ENCODE measurements around the gene HOXD4.

HOXD4 gene

DNA sequence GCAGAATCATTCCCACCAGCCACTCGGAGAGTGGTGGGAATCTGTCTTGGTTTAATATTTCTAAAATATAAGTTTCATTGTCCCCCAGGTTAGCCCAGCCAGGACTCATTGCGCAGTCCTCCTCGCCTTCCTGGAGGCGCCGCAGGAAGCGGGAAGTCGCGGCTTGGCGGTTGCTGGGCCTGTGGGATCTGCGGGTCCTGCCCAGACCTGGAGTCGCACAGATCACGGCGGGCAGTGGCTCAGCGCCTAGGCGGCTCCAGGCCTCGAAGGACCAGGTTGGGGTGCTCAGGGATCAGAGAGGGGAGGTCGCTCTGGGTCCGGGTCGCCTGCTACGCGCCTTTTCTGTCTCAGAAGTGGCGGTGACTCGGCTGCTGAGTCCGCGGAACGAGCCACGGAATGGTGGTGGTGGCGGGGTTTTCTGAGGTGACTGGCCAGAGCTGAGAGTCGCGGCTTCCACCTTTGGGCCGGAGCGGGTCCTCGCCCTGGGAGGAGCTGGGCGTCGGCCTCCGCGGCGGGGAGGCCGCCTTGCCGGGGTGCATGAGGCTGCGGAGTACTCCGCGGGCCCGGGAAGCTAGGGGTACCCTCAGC is 8.4 kb downstream of the HOXD4 start:
- DNase-seq = no peak

DNA sequence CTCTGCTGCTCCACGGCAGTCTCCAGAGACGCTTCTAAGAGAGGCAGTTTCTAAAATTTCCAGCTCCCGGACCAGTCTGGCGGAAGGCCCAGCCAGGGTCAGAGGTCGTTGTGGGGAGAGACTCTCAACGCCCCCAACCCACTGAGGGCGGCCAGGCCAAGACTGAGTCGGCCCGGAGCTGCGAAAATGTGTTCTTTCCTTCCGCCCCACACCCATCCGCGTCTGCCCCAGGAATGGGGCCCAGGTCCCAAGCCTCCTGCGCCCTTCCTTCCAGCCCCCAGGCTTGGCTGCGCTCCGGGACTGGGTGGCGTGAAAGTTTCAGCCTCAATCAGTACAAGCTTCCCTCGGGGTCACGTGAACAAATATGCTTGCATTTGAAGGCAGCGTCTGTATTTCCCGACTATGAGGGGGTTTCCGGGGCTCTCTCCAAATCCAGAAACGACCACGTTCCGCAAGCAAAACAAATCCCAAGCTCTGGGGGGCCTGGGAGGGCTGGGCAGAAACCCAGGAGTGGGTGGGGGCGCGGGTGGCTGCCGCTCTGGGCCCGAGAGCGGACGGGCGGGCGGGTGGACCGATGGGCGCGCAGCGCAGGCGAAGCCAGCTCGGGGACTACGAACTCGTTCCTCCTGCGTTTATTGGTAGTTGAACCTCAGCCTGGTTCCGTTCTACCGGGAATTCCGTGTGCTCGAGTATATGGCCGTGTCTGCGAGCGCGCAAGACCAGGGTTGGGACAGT is 9.1 kb downstream of the HOXD4 start:
- no peak for DNase-seq

DNA sequence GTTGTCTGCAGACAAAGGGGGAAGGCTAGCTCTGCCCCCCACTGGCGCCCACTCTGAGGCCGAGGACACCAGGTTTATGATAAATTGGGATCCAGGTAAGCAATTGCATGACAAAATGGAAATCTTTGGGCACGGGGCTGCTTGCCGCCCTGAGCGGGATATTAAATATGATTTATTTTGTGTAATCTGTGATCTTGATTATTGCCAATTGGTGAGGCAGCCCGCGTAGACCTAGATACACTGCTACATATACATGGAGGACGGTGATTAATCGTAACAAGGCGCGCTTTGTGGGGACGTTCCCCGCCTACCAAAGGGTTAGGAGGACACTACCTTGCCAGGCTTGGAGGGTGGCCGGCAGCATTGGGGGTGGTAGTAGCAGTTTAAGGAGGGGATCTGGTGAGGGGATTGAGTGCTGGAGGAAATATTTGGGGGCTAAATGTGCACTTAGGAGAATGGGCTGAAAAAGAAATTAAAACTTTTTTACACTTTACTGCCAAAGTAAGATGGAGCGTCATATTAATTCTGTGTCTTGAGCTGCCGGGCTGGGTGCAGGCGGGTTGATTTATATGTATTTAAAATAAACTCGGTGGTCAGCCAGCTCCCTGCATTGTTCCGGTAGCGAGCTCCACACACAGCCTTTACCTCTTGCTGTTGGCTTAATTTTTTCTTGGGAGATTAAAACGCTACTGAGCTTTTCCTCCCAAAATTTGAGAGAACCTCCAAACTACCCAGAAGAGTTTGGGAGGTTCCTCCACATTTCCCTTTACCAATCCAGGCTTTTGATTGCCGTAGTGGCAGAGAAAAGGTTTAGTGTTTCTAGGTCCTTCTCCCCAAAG is 9.9 kb downstream of the HOXD4 start:
- no peak for DNase-seq

DNA sequence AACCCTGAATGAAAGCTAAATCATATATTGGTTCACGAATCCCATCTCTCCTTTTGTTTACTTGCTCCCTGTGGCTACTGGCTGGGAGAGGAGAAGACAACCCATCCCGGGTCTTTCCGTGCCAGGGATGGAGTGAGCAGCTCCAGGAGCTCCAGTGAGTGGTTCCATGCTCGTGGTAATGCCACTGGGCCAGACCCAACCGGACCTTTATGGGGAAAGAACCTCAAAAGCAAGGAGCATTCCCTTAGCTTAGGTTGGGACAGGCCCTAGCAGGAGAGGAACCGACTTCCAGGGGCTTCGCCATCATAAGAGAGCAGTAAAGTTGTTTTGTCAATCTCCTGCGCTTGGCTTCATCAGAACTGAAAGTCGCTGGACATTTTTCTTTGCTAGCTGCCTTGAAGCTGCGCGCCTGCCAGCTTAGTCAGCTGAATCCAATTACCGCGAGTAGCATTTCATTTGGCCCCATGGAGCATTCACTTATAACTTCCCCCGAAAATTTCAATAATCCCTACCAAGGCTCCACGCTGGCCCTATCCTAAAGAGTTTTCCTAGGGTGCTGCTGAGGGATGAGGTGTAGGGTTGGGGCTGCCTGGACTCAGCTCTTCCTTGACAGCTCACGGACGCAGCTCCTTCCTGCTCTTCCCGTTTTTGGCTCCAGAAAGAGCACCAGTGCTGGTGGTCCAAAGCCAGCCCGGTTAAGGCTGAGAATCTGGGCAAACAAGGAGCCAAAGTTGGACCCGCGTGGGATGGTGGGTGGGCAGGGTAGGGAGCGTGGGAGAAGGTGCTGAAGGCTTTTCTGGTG is 10.7 kb downstream of the HOXD4 start:
- DNase-seq = no peak

DNA sequence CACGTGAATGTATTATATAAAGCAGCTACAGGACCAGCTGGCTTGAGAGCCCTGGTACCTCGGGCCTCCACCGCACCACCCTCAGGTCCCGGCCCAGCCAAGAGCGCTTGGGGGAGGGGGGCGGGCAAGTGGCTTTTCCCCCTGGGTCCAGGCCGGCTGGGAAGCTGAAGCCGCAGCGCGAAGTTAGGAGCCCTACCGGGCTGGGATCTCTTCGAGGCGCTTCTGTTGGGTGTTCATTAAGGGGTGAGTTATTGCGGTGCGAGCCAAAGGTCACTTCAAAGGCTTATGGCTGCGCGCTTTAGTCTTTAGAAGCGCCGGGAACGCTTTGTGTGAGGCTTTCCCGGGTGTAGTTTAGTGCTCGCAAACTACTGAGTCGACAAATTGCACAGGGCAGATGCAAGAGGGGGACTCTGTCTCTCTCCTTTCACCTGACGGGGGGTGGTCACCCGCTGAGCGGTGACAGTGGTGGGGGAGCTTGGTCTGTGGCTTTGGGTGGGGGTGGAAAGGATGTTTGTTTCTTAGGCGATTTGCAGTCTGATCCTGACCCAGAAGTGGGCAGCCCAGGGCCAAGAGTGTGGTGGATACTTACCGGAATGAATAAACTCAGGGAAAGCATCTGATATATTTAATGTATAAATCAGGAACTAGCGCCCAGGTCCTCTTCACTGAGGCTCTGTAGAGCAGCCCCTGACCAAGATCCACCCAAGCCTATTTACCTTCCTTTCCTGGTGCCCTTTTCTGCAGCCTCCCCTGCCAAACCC is 11.7 kb downstream of the HOXD4 start:
- DNase-seq = no peak

DNA sequence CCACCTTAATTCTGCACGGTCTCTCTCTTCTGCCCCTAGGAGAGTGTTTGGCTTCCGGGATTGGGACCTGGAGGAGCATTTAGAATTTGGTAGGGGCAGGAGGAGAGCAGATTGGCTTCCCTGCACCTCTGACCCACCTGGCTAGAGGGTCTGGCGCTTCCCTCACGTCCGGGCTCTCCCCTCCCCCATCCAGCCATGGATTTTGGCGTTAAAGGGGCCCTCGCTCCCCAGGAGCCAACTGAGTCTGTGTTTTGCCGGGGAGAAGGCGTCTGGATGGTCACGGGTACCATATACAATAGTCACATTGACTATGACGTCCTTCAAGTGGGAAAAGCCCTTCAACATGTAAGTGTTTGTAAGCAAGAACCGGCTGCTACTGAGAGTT is 12.3 kb downstream of the HOXD4 start:
- no peak for DNase-seq

DNA sequence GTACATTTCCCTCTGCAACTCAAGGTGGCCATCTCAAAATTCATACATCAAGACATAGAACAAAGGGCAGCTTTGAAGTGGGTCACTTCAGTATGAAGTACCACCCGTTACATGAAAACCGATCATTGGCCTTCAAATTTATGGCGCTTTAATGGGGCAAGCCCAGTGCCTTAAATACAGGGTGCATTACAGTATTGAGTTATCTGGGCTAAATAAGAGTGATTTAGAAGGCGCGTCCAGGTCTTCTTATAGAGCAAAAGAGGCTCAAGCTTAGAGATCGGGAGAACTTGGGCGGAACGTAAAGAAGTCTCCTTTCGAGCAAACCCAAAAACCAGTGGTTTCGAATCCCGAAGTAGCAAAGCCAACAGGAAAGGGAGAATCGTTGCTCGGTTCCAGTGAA is 12.9 kb downstream of the HOXD4 start:
- no peak for DNase-seq

DNA sequence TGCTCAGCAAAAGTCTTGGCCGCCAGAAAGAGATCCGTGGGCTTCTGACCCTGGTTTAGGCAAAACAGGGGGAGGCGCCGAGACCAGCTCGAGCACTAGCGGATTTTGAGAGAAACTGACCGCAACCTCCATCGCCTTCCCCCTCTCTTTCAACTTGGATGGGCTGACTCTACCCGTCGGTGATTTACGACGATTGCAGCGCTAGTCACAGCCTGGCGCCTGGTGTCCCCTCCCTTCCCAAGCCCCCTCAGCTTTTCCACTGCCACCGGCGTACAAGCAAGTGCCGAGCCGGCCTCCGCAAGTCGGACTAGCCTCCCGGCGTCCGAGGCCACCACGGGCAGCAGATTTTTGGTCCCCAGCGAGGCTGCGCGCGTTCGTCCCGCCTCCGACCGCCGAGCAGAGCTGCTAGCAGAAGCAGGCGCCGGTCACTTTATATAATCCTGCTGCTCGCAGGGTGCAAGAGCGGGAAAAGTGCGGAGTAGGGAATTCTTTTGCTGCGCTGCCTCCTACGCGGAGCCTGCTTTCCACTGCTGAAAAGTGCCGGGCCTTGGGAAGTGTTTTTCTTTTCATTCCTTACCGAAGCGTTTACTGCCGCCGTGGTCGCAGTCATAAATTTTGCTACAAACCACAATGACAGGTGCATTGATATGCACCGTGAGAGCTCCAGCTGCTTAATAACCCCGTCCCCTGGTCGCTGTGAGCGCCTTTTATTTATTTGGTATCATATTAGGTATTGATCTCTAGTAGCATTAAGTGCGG is 13.4 kb downstream of the HOXD4 start:
- DNase-seq = no peak

DNA sequence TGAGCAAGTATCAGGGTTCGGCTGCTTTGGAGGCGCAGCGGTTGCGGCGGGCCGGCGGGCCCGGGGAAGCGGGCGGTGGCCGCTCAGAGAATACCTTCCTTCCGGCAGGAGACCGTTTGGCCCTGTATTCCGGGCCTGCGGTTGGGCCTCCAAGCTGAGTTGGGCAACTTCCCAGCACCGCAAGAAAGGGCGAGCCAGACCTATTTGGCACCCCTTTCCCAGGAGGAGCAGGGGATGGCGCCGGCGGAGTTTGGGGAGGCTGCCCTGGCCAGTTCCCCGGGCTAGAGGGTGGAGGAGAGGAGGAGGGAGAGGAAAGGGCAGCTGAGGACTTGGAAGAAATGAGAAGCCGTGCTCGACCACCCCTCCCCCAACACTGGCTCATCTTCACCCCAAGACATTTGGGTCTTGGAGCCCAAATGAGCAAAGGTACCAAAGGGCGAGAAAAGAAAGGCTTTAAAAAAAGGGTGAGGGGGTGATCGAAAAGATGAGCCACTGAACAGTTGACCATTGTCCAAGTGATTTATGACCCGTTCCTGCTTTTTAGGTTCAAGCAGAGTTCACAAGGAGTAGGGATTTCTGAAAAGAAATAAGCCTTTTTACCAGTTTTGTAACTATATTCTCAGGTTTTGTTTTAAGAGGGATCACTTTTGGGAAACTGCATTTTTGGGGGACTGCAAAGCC is 14.2 kb downstream of the HOXD4 start:
- DNase-seq = no peak

DNA sequence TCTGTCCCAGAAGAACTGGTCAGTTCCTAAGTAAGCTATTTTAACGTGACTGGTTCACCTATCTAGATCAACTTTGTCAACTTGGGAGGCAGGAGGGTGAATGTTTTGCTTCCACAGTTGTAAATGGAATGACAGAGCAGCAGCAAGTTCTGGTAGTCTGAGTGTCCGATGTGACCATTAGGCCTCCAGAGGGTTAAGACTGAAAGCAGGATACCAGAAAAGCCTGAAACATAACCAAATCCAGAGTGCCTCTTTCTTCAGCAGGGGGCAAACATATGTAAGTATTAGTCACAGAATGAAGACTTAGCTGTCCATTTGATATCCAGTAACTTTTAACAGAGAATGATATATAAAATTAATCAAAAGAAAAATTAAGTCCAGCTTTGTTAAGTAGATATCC is 14.9 kb downstream of the HOXD4 start:
- no peak for DNase-seq

DNA sequence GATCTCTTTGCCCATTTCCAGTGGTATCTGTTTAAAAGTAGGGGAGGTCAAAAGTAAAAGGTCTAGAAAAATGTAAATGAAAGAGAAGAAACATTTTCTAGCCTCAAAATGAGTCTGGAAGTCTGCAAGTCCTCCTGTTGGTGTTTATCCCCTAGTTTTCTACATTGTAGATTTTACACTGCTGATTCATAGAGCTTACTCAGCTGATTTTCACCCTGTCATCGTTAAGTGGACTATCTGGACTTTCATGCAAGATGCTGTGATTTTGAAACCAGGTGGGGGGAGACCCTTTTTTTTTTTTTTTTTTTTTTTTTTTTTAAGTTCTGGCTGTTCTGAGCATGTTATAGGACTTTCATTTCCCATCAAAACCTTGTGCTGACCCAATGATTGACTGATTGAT is 16.0 kb downstream of the HOXD4 start:
- no peak for DNase-seq

DNA sequence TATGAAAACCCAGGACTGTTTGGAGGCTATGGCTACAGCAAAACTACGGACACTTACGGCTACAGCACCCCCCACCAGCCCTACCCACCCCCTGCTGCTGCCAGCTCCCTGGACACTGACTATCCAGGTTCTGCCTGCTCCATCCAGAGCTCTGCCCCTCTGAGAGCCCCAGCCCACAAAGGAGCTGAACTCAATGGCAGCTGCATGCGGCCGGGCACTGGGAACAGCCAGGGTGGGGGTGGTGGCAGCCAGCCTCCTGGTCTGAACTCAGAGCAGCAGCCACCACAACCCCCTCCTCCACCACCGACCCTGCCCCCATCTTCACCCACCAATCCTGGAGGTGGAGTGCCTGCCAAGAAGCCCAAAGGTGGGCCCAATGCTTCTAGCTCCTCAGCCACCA is 17.8 kb downstream of the HOXD4 start:
- no peak for DNase-seq

DNA sequence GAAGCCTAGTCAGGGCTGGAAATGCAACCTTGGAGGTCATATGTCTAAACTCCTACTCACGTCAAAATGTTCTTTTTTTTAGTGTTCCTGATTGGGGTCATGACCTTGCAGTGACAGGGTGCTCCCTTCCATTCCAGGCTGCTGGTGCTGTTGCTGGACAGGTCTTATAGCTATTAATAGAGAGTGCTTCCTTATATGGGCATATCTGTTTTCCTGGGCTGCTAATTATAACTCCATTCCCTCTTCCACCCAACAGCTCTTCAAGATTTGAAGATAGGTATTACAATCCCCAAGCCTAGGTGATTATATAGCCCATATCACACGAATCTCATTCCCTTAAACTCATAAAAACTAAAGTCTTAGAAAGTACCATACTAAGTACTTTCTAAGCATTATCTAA is 18.4 kb downstream of the HOXD4 start:
- no peak for DNase-seq

DNA sequence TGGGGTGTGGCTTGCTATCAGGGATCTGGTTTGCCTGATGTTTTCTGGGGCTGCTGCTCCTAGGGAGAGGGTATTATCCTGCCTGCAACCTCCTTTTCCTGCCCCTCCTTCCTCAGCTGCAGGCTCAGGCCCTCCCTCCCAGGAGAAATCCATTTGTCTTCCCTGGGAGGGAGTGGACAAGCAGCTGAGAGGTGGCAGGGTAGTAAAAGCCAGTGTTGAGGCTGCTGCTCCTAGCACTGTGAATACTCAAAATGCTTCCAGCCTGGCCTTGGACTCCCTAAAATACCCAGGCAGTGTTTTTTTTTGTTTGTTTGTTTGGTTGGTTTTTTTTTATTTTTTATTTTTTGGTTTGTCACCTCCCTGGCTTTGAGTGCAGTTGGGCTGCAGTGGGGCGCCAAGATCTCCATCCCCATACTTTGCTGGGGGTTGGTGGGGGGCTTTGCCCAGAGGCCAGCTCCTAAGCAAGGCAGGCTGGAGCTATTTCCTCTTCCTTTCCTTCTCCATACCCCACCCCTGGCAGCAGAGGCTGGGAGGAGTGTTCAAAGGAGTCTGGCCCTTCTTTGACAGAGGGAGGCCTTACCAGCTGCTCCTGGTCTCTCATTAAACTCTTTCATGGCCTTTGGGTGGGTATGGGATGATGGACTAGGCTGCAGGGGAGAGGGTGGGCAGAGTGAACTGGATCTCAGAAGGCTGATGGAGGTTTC is 19.4 kb downstream of the HOXD4 start:
- no peak for DNase-seq

DNA sequence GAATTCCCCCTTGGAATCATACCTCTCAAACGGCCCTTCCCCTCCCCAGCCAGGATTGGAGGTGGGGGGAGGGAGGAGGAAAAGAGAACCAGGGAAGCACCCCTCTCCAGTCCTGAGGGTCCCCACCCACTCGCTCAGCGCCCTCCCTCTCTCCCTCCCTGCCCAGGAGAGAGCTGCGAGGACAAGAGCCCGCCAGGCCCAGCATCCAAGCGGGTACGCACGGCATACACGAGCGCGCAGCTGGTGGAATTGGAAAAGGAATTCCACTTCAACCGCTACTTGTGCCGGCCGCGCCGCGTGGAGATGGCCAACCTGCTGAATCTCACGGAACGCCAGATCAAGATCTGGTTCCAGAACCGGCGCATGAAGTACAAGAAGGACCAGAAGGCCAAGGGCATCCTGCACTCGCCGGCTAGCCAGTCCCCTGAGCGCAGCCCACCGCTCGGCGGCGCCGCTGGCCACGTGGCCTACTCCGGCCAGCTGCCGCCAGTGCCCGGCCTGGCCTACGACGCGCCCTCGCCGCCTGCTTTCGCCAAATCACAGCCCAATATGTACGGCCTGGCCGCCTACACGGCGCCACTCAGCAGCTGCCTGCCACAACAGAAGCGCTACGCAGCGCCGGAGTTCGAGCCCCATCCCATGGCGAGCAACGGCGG is 20.1 kb downstream of the HOXD4 start:
- DNase-seq = no peak

DNA sequence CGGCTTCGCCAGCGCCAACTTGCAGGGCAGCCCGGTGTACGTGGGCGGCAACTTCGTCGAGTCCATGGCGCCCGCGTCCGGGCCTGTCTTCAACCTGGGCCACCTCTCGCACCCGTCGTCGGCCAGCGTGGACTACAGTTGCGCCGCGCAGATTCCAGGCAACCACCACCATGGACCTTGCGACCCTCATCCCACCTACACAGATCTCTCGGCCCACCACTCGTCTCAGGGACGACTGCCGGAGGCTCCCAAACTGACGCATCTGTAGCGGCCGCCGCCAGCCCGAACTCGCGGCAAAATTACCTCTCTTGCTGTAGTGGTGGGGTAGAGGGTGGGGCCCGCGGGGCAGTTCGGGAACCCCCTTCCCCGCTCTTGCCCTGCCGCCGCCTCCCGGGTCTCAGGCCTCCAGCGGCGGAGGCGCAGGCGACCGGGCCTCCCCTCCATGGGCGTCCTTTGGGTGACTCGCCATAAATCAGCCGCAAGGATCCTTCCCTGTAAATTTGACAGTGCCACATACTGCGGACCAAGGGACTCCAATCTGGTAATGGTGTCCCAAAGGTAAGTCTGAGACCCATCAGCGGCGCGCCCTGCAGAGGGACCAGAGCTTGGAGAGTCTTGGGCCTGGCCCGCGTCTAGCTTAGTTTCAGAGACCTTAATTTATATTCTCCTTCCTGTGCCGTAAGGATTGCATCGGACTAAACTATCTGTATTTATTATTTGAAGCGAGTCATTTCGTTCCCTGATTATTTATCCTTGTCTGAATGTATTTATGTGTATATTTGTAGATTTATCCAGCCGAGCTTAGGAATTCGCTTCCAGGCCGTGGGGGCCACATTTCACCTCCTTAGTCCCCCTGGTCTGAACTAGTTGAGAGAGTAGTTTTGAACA is 20.9 kb downstream of the HOXD4 start:
- no peak for DNase-seq

DNA sequence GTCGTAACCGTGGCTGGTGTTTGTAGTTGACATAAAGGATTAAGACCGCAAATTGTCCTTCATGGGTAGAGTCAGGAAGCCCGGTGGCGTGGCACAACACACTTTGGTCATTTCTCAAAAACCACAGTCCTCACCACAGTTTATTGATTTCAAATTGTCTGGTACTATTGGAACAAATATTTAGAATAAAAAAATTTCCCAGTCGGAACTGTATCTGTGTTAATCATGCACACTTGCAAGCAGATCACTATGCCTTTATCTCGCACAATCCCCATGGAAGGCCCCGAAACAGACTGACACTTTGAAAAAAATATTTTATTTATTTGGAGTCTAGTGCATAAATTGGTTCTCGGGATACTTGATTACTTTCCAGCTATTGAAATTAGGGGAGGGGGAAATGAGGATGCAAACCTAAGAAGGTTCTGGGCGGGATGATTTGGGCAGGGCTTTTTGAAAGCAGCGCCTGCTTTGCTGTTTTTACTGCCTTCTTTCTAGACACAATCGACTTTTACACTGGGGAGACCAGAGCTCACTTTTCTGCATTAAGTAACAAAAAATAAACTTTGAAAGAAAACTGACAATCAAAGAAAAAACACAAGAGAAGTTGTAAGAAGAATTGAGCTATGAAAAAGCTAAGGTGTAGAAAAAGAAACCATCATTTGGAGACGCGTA is 21.7 kb downstream of the HOXD4 start:
- DNase-seq = no peak
